ENCODE results near the gene OCA2.

OCA2 gene

DNA sequence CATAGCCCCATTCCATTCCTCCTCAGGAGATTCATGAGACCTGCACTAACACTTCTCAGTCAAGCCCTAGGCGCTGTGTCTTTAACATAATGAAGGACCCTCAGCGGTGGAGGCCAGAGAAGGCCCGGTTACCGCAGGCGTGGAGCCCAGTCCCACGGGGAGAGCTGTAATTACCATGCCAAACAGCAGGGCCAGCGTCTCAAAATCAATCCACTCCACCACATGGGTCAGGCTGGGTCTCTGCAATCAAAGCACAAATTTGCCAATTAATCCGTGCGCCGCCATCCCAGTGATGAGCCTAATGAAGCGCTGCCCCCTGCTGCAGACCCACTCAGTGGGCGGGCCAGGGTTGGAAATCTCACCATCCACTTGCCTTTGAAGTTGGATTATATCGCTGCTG lies 109.7 kb downstream of the OCA2 start:
- TF ChIP-seq CTCF (IDR thresholded peaks at IDR 0.05; ENCODE audit: low read length) (no peak), EZH2 (optimal IDR thresholded peaks at IDR 0.05; ENCODE audit: low read depth, low read length) (no peak), EZH2phosphoT487 (IDR thresholded peaks at IDR 0.05; ENCODE audit: low read length) (no peak)
- H3K36me3 ChIP-seq (replicated peaks; ENCODE audit: insufficient read depth, low read length) = no peaks in the 10 kb centered on the region
- H4K20me1 ChIP-seq (ENCODE audit: insufficient read depth, low read length) = no peaks in the 10 kb centered on the region
- H3K4me1 ChIP-seq (ENCODE audit: low read length) = no peaks in the 10 kb centered on the region
- H3K9ac ChIP-seq (ENCODE audit: low read length) = no peak overlapping the region
- no peaks in the 10 kb centered on the region for H3F3A ChIP-seq (ENCODE audit: insufficient read depth, low read length)
- H3K4me2 ChIP-seq (ENCODE audit: low read depth, low read length) = no peak overlapping the region
- H3K27me3 ChIP-seq (replicated peaks; ENCODE audit: insufficient read depth, low read length) = no peaks in the 10 kb centered on the region
- no peak overlapping the region for H3K27ac ChIP-seq (ENCODE audit: low read length)
- no peak for DNase-seq
- H3K79me2 ChIP-seq (ENCODE audit: low read length) = no peaks in the 10 kb centered on the region
- no peak overlapping the region for H2AFZ ChIP-seq (ENCODE audit: low read length)
- no peak overlapping the region for H3K4me3 ChIP-seq (ENCODE audit: low read length)
- no peaks in the 10 kb centered on the region for H3K9me2 ChIP-seq (replicated peaks; ENCODE audit: insufficient read depth, low read length)
- no peaks in the 10 kb centered on the region for H3K9me3 ChIP-seq (replicated peaks; ENCODE audit: insufficient read depth, low read length)

DNA sequence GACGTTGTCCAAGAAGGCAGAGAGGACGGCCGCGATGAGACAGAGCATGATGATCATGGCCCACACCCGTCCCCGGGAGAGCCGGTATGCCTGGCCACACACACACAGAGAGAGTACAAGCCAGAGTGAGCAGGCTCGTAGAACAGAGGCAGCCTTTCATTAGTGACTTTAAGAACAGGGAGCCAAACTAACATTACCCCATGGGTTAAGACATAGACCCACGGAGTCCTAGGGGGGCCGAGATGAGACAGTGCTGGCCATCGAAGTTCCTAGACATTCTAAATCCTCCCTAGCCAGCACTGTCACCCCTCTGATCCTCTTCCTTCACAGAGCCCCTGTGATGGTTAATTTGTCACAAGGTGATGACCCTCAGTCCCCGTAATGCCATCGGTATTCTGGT lies 114.0 kb downstream of the OCA2 start:
- no peaks in the 10 kb centered on the region for H3K79me2 ChIP-seq (ENCODE audit: low read length)
- H3K4me1 ChIP-seq (ENCODE audit: low read length) = no peaks in the 10 kb centered on the region
- DNase-seq = no peak
- no peak overlapping the region for H3K27ac ChIP-seq (ENCODE audit: low read length)
- no peaks in the 10 kb centered on the region for H4K20me1 ChIP-seq (ENCODE audit: insufficient read depth, low read length)
- H3K9me3 ChIP-seq (replicated peaks; ENCODE audit: insufficient read depth, low read length) = no peaks in the 10 kb centered on the region
- H3K36me3 ChIP-seq (replicated peaks; ENCODE audit: insufficient read depth, low read length) = no peaks in the 10 kb centered on the region
- H3K9ac ChIP-seq (ENCODE audit: low read length) = no peak overlapping the region
- H3K27me3 ChIP-seq (replicated peaks; ENCODE audit: insufficient read depth, low read length) = no peaks in the 10 kb centered on the region
- H3K4me2 ChIP-seq (ENCODE audit: low read depth, low read length) = no peak overlapping the region
- no peaks in the 10 kb centered on the region for H3K9me2 ChIP-seq (replicated peaks; ENCODE audit: insufficient read depth, low read length)
- no peak overlapping the region for H2AFZ ChIP-seq (ENCODE audit: low read length)
- no peaks in the 10 kb centered on the region for H3F3A ChIP-seq (ENCODE audit: insufficient read depth, low read length)
- TF ChIP-seq EZH2phosphoT487 (IDR thresholded peaks at IDR 0.05; ENCODE audit: low read length) (no peak), CTCF (IDR thresholded peaks at IDR 0.05; ENCODE audit: low read length) (no peak), EZH2 (optimal IDR thresholded peaks at IDR 0.05; ENCODE audit: low read depth, low read length) (no peak)
- H3K4me3 ChIP-seq (ENCODE audit: low read length) = no peak overlapping the region

- Histone ChIP-seq H4K20me1 (ENCODE audit: insufficient read depth, low read length) (no peaks in the 10 kb centered on the region), H3F3A (ENCODE audit: insufficient read depth, low read length) (no peaks in the 10 kb centered on the region), H3K4me3 (ENCODE audit: low read length) (no peak overlapping the region), H3K9ac (ENCODE audit: low read length) (no peak overlapping the region), H2AFZ (ENCODE audit: low read length) (no peak overlapping the region), H3K79me2 (ENCODE audit: low read length) (no peaks in the 10 kb centered on the region), H3K27me3 (replicated peaks; ENCODE audit: insufficient read depth, low read length) (no peaks in the 10 kb centered on the region), H3K36me3 (replicated peaks; ENCODE audit: insufficient read depth, low read length) (no peaks in the 10 kb centered on the region), H3K9me3 (replicated peaks; ENCODE audit: insufficient read depth, low read length) (no peaks in the 10 kb centered on the region), H3K4me1 (ENCODE audit: low read length) (no peaks in the 10 kb centered on the region), H3K4me2 (ENCODE audit: low read depth, low read length) (no peak overlapping the region), H3K9me2 (replicated peaks; ENCODE audit: insufficient read depth, low read length) (no peaks in the 10 kb centered on the region), H3K27ac (ENCODE audit: low read length) (no peak overlapping the region)
- DNase-seq = no peak
- TF ChIP-seq CTCF (IDR thresholded peaks at IDR 0.05; ENCODE audit: low read length) = no peak
- TF ChIP-seq EZH2 (optimal IDR thresholded peaks at IDR 0.05; ENCODE audit: low read depth, low read length) = no peak
- no peak for TF ChIP-seq EZH2phosphoT487 (IDR thresholded peaks at IDR 0.05; ENCODE audit: low read length)
These were observed 115.6 kb downstream of the OCA2 start for GRCh38 chr15:27983496-27983895.
